Transverse colon (tissue), 3 donors: ENCODE results near the gene MATN1.

Source experiments
- CTCF ChIP-seq, 5 experiments: fragments of 200-600 bp in 3 of 5; fragments of 450-650 bp in 2 of 5; sonication (generic) in 3 of 5; IDR thresholded peaks; 1 replicate in 2 of 5; 2 replicates in 3 of 5; pipeline ENCODE4 v1.5.1; 2016 to 2017; ENCODE audit warnings: antibody characterized with exemption in 5 of 5, inconsistent platforms in 3 of 5, mild to moderate bottlenecking in 2 of 5, moderate library complexity in 1 of 5
- POLR2A ChIP-seq: fragments of 450-650 bp; IDR thresholded peaks from one replicate; pipeline ENCODE4 v1.6.1; 2016; ENCODE audit warnings: antibody characterized with exemption, mild to moderate bottlenecking, moderate library complexity

GRCh38 chr1:30670240-30671060, 52.9 kb downstream of the MATN1 start:
- TF ChIP-seq CTCF (IDR thresholded peaks at IDR 0.05) (no peak), POLR2A (no peak)
